GM21786 (cell line): ENCODE data around the gene TNFSF4.

Experiments
- ATAC-seq: cut with Tn5 transposase; IDR thresholded peaks from one replicate; pipeline ENCODE4 v1.9.1; 2021; ENCODE audit not compliant: unreplicated experiment

TNFSF4 gene

DNA sequence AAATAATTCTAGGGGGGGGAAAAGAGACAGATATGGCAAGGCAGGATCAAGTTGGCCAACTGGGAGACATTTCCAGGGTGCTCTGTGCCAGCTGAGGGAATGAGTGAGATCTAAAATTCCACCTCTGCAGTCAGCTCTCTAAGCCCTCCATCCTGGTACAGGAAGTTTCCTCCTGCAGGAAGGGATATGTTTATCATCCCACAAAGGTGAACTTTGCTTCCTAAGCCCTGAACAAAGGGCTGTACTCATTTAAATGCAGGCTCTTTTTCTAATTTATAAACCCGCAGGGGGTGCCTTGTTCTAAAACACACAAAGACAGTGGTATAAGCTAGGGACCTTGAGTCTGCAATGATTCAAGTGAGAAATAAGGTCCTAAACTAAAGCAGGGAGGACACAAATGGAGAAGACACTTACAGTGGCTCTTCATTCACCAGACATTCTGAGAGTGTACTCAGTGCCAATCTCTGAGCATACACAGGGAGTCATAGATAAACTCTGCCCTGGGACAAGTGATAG lies 3.6 kb upstream of the TNFSF4 start:
- no peak for ATAC-seq

DNA sequence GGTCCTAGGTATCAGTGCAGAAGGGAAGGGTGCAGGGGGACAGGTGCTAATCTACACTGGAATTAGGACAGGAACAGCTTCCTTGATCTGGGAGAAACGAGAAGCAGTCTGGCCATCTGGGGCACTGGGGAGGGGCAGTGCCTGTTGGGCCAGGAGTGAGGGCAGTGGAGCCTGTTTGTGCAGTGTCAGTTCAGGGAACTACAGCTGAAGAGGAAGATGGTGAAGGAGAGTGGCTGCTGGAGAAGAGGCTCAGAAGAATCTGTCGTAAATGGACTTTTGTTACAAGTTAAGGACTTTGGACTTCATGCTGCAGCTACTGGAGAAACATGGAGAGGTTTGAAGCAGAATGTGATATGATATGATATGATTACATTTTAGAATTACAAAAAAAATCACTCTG lies 3.2 kb upstream of the TNFSF4 start:
- ATAC-seq: no peak

DNA sequence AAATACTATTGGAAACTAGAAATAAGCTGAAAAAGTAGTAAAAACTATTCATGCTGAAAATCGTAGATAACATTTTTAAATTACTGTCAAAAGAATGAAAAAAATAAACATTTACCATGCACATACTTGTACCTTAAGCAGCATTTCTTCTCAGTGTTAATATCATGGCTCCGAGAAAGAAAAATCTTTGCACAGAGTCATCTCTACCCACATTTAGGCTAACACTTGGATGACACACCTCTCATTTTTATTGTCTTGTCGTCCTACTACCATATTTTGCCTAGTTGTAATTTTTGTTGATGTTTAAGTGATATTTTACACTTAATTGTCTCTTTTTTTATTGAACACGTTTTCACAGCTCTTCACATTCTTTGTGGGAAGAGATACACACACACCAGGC lies 1.7 kb upstream of the TNFSF4 start:
- no peak for ATAC-seq

GRCh38 chr1:173208146-173208545 lies 1.0 kb upstream of the TNFSF4 start:
- no peak for ATAC-seq

DNA sequence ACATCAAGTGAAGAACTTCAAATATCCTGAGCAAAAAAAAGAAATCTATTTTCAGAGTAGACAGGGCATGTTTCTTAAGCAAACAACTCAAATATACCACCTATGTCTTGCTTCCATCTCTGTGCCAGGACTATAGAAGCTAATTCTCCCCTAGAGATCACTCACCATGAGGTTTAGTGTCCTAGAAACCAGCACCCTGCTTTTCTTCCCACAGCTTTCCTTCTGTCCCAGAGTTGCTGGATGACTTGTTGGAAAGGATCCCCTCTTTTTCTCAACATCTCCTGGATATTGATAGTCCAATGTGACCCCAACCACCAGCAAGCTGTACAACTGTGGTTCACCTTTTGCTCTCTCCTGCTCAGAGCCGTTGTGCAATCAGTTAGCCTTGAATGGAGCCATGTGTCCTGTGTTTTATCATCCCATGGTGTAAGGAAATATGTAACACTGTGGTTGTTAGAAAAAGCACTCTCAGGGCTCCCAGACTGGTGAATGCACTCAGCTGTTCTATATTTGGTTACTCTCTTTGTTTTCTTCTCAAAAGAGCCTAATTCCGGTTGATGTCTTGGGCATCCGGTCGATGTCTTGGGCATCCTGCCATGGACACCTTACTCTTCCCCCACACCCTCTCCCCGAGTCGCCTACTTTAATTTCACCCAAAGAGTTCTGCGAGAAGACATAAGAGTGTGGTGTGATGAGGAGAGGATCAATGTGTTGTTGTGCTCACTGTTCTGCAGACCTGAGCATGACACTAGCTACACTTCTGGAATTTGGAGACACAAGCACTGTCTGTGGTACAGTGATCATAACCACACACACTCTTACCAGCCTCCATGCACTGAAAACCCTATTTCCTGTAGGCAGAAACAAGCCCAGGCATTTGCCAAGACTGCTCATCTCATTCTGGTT lies 1.7 kb downstream of the TNFSF4 start:
- ATAC-seq: no peak

DNA sequence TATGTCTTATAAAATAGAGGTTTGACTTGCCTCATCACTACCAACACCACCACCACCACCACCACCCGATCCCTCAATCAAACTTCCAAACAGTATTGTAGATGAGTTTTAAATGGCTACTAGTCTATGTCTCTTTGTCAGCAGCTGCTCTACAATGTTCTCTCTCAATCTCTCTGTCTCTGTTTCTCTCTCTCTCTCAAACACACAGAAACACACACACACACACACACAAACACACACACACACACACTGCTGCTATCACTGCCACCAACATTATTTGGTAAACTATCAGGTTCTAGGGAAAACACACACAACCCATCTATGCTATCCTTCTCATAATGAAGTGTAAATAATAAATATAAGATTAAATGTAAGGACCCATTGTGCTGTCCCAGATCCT lies 2.4 kb downstream of the TNFSF4 start:
- no peak for ATAC-seq

DNA sequence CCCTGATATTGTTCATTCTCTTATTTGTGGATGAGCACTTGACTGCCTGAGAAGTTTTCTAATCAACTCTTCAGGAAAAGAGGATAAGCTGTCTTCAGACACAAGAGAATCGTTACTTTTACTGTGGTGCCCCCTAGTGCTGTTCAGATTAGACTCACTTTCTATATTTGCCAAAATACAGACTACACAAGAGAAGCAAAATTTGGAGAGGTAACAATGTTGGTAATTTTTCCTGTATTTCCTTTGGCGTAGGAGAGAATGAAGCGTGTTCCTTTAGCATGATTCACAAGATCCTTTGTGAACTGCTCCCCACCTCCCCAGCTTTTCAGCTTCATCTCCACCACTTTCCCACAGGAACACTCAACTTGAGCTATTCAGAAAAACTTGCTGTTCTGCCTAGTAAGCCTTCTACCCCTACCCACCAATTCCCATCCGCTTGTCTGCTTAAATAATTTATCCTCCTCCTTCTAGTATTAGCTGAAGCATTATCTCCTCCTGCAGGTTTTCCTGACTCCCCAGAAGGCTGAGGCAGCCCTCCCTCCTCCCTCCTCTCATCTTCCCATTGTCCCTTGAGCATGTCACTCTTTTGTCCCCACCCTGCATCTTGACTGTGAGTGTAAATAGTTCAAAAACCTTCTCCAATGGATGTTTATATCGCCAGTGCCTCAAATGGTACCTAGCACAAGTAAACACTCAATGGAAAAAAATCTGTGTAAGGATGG lies 4.5 kb downstream of the TNFSF4 start:
- no peak for ATAC-seq

- ATAC-seq: no peak
These were observed 5.2 kb downstream of the TNFSF4 start for GRCh38 chr1:173201969-173202368.

DNA sequence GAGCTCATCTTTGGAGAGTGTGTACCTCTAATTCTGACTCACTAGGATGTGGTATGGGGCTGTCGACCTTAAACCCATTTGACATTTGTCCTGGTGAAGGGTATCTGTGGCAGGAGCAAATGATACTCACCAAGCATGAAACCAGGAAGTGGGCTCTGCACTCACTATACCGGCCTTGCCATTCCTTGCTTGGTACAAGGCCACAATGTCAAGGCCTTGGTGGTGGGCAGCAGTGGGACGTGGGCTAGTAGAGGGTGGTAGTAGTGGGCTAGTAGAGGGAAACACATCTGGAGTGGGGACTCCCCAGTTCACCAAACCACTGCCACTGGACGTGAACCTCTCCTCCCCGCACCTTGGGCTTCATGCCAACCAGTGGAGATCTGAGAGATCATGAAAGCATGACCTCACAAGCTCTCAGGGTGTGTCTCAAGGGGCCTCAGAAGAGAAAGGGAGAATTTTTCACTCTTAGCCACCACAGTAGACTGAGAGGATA lies 11.5 kb downstream of the TNFSF4 start:
- ATAC-seq: peak; percentile 92

DNA sequence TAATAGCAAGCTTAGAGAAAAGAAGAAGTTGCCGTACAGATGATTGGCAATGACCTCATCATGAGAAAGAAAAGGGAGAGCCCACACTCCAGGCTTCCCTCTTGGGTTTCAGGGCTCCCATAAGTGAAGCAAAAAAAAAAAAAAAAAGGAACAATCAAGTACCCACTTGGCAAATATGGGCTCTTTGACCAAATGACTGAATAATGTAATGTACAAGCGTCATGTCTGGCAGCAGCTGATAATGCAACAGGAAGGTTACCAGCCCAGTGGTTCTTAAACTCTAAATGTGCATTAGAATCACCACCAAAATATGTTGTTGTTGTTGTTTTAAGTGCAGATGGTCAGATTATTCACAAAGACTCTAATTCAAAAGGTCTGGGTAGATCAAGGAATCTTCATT lies 13.5 kb downstream of the TNFSF4 start:
- no peak for ATAC-seq

DNA sequence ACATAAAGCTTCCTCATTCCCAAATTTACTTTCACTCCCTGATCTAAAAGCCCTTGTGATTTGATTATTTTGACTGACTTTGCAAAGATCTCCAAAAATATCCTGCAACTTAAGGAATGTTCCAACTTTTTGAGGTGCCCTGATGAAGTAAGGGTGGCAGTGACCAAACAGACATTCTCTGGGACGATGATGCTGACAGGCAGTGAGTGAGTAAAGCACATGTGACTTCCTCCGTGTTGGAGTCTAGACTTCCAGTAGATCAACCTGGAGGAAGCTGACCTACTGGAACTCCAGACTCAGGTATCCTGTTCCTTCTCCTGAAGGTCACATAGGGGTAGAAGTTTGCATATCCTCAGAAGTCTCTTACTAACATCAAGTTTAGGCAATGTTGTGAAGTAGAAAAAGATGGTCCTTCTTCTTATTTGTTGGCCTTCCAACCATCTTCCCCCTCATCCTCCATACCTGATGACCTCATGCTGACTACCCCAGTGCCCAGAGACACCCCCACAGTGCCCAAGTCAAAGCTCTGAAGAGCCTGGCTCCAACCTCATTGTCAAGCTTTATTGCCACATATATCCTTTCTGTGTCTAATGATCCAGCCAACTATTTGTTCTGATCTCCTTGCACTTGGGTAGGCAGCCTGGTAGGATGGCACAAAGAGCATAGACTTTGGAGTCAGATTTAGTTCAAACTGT lies 16.0 kb downstream of the TNFSF4 start:
- no peak for ATAC-seq

DNA sequence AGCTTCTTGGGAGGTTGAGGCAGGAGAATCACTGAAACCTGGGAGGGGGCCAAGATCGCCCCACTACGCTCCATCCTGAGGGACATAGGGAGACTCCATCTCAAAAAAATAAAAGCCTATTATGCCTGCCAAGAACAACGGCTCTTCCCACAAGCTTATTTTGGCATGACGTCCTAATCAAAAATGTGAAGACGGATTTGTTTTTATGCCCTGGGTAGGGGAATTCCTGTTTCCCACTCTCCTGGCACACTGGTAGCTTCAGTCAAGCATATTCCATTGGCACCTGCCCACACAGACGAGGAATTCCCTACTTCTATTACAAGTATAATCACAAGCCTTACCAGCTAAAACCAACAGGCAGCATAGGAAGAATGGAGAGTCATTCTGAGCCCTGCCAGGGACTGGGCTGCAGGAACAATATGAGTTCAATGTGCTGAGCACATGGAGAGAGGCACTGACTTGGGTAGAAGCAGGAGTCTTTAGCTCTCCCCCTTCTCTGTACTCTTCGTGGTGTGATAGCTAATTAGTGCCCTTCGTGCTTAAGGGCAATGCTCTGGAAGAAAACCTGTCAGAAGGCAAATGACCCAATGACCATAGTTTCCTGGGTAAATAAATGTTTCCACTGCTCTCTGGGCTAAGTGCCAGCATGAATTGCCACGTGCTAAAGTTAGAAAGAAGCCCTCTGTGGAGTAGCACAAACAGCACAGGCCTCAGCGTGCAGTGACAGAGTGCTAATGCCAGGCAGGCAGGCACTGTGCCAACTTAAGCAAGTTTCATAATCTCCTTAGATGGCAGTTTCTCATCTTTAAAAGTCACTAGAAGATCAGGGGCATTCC lies 16.8 kb downstream of the TNFSF4 start:
- peak; percentile 38 for ATAC-seq

- ATAC-seq: no peak
These were observed 19.4 kb downstream of the TNFSF4 start for GRCh38 chr1:173187671-173188237.

DNA sequence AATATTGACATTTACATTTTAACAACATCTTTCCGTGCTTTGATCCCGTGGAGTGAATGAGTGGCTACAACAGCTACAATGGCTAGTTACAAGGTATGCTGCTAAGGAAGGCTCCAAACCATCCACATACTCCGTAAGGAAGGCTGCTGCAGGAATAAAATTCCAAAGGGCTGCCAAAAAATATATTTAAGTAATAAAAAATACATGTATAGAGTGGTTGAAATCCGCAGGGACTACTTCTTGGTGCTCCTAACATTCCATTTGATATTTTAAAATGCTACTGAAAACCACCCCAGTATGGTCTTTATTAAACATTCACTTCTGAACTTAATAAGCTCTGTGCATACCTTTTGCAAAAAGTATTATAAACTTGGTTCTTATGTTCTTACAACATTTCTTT lies 25.3 kb downstream of the TNFSF4 start:
- no peak for ATAC-seq

GRCh38 chr1:173176246-173176645 lies 30.9 kb downstream of the TNFSF4 start:
- ATAC-seq: no peak

- no peak for ATAC-seq
These were observed 31.5 kb downstream of the TNFSF4 start for GRCh38 chr1:173175514-173176145.

GRCh38 chr1:173173388-173173787 lies 33.7 kb downstream of the TNFSF4 start:
- no peak for ATAC-seq

DNA sequence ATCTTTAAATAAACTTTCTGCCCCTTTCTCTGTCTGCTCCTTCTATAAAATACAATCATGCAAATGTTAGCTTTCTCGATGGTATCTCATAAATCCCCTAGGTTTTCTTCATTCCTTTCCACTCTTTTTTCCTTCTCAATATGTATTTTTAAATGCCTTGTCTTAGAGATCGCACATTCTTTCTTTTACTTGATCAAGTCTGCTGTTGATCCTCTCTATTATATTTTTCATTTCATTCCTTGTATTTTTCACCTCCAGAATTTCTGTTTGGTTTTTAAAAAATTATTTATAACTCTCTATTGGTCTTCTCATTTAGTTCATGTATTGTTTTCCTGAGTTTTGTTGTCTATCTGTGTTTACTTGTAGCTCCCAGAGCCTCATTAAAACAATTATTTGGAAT lies 36.0 kb downstream of the TNFSF4 start:
- no peak for ATAC-seq

DNA sequence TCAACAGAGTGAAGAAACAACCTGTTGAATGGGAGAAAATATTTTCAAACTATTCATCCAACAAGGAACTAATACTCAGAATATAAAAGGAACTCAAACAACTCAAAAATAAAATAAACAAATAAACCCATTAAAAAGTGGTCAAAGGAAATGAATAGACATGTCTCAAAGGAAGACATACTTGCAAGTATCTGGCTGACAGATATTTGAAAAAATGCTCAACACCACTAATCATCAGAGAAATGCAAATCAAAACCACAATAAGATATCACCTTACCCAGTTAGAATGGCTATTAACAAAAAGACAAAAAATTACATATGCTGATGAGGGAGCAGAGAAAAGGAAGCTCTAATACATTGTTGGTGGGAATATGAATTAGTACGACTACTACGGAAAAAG lies 38.2 kb downstream of the TNFSF4 start:
- ATAC-seq: no peak

GRCh38 chr1:173164686-173165085 lies 42.4 kb downstream of the TNFSF4 start:
- ATAC-seq: no peak
